ENCODE data around the gene SULF2. TPM values are rescaled to one million over a fixed set of nuclear protein-coding genes. Genes with fewer than 3 reads are reported as not detected.

The SULF2 gene
- total RNA-seq, 1 experiment from 2014 or later = 13.0 TPM

- Histone ChIP-seq H3K79me2 (ENCODE audit: insufficient read depth, low read length) (no peaks in the 10 kb centered on the region), H3K4me2 (ENCODE audit: low read length) (no peak overlapping the region), H3K9me3 (ENCODE audit: control insufficient read depth in 1 of 2, insufficient read depth in 1 of 2, low read depth in 1 of 2, low read length in 2 of 2) (no peaks in the 10 kb centered on the region), H4K20me1 (ENCODE audit: insufficient read depth) (no peaks in the 10 kb centered on the region), H3K36me3 (ENCODE audit: control insufficient read depth in 1 of 2, insufficient read depth in 2 of 2, low read length in 2 of 2) (peaks cover 0 to 10% of the 10 kb centered on the region in 2 experiments; a peak in 2 of 4 replicates), H3K4me3 (replicated peaks in 1 of 2; ENCODE audit: low read depth in 1 of 2, low read length in 2 of 2) (no peak overlapping the region), H3K9me2 (ENCODE audit: insufficient read depth) (no peaks in the 10 kb centered on the region), H3K4me1 (ENCODE audit: control insufficient read depth in 1 of 2, insufficient read depth in 2 of 2, low read length in 2 of 2) (no peaks in the 10 kb centered on the region), H3K9ac (ENCODE audit: low read length) (no peak overlapping the region), H2AFZ (ENCODE audit: low read depth, low read length, poor library complexity, severe bottlenecking) (no peak overlapping the region), H3K27ac (ENCODE audit: low read depth, low read length) (no peak overlapping the region), H3K27me3 (ENCODE audit: insufficient read depth, low read length) (no peaks in the 10 kb centered on the region)
- TF ChIP-seq FOSL1 (IDR thresholded peaks at IDR 0.05; ENCODE audit: low read depth) (no peak), EZH2 (IDR thresholded peaks at IDR 0.05) (no peak), YY1 (IDR thresholded peaks at IDR 0.05; ENCODE audit: extremely low read depth, insufficient replicate concordance, low read depth, low read length) (no peak), POLR2AphosphoS5 (IDR thresholded peaks at IDR 0.05; ENCODE audit: low read depth, low read length) (no peak), SP1 (IDR thresholded peaks at IDR 0.05; ENCODE audit: low read depth) (no peak), CBX3 (IDR thresholded peaks at IDR 0.05; ENCODE audit: low read depth) (no peak), RAD21 (IDR thresholded peaks at IDR 0.05; ENCODE audit: low read depth) (no peak), SIN3A (IDR thresholded peaks at IDR 0.05; ENCODE audit: low read depth) (no peak), POLR2A (IDR thresholded peaks at IDR 0.05; ENCODE audit: borderline replicate concordance, extremely low read depth, insufficient read depth, insufficient read length) (no peak), MAX (IDR thresholded peaks at IDR 0.05) (no peak), ZFX (IDR thresholded peaks at IDR 0.05) (no peak), CEBPB (IDR thresholded peaks at IDR 0.05; ENCODE audit: low read depth) (no peak)
- TF ChIP-seq, protein P1, sequence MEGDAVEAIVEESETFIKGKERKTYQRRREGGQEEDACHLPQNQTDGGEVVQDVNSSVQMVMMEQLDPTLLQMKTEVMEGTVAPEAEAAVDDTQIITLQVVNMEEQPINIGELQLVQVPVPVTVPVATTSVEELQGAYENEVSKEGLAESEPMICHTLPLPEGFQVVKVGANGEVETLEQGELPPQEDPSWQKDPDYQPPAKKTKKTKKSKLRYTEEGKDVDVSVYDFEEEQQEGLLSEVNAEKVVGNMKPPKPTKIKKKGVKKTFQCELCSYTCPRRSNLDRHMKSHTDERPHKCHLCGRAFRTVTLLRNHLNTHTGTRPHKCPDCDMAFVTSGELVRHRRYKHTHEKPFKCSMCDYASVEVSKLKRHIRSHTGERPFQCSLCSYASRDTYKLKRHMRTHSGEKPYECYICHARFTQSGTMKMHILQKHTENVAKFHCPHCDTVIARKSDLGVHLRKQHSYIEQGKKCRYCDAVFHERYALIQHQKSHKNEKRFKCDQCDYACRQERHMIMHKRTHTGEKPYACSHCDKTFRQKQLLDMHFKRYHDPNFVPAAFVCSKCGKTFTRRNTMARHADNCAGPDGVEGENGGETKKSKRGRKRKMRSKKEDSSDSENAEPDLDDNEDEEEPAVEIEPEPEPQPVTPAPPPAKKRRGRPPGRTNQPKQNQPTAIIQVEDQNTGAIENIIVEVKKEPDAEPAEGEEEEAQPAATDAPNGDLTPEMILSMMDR (IDR thresholded peaks at IDR 0.05 in 2 of 3, conservative IDR thresholded peaks at IDR 0.05 in 1 of 3; ENCODE audit: borderline replicate concordance in 1 of 3, insufficient read depth in 1 of 3, low read depth in 2 of 3, low read length in 2 of 3) = no peak
- CTCF ChIA-PET = no interaction called here
- intact Hi-C loops (cut with micrococcal nuclease) = no loop called here
- ATAC-seq = no peak
- POLR2A ChIA-PET = no interaction called here
- DNase-seq (ENCODE audit: low read depth, low spot score) = no peak
- BruUV-seq (replicated peaks) = no TSS peak
- RAD21 ChIA-PET (ENCODE audit: low non-redundant PET in 1 of 2, low total read pairs in 2 of 2, uncharacterized antibody in 2 of 2, unreplicated experiment in 2 of 2) = no interaction called here
These were observed 139.6 kb downstream of the SULF2 start for GRCh38 chr20:47645632-47646031.
